SH-SY5Y (cell line): ENCODE measurements around the gene RPS27L.

Experiments used
- GATA2 ChIP-seq: IDR thresholded peaks from 2 replicates; pipeline ENCODE4 v1.6.1; 2011; ENCODE audit warnings: mild to moderate bottlenecking, low read depth, low read length
- GATA3 ChIP-seq: IDR thresholded peaks from 2 replicates; pipeline ENCODE4 v1.6.1; 2011; ENCODE audit warnings: low read depth, mild to moderate bottlenecking, low read length, moderate library complexity

Gene RPS27L

DNA sequence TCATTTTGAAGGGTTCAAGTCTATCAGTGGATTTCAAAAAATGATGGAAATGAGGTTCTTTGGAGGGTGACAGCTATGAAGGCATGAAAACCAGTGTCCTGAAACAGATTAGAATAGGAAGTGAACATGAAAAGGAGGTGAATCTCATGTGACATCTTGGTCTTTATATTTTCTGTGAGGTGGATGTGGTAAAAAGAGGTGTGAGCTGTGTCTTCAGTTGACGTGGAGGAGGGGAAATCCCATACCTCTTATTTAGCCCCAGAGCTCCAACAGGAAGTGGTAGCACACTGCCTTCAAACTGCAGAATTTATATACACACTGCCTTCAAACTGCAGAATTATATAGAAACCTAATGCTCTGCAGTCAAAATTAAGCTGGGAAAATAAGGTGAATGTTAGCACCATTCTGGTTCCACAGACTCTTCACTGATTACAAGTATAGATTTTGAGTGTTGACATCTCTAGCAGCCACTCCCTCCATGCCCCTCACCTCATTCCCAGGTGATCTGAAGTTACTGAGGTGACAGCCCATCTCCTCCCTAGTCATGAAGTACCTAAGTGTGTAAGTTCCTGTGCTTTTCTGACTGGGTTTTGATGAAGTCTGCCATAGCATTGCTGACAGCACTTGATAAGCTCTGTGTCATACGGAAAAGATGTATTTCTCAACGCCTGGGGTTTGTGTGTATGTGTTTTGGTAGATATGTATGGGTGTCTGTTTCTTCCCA is 34.8 kb upstream of the RPS27L start:
- TF ChIP-seq GATA2 (no peak), GATA3 (no peak)

DNA sequence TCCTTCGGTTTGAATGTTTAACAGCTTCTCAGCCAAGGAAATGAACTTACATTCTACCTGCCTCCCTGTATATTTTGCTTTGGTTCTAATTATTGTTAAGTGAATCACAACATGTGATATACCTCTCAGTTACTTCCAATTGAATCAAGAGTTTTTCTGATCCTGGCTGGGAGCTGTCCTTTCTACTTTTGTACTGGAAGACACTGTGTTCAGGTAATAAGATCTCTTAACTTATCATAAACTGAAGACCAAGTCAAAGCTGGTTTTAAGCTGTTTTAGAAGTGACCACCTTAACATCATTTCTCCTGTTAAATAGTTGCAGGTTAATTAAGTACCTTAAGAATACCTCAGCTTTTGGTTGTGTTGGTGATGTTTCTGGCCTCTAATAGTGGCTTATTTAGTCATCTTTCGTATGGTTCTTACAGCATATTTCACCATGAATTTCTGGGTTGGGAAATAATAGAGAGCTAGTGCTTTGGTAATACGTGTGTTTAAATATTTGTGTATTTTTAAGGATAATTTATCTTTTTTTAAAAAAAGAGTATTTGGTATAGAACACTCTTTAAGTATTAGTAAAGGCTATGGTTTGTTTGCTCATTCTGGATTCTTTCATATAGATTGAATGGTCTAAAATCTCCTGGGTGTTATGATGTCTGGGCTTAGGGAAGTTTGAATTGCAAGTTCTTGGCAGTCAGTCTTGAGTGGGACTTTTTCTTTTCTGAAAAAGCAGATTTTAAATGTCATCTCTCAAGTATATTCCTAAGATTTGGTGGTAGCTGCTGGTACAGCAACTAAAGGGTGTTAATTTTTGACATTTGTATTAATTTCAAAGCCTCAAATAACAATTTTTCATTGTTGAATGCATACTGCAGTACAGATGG is 33.7 kb upstream of the RPS27L start:
- TF ChIP-seq GATA2 (no peak), GATA3 (no peak)

DNA sequence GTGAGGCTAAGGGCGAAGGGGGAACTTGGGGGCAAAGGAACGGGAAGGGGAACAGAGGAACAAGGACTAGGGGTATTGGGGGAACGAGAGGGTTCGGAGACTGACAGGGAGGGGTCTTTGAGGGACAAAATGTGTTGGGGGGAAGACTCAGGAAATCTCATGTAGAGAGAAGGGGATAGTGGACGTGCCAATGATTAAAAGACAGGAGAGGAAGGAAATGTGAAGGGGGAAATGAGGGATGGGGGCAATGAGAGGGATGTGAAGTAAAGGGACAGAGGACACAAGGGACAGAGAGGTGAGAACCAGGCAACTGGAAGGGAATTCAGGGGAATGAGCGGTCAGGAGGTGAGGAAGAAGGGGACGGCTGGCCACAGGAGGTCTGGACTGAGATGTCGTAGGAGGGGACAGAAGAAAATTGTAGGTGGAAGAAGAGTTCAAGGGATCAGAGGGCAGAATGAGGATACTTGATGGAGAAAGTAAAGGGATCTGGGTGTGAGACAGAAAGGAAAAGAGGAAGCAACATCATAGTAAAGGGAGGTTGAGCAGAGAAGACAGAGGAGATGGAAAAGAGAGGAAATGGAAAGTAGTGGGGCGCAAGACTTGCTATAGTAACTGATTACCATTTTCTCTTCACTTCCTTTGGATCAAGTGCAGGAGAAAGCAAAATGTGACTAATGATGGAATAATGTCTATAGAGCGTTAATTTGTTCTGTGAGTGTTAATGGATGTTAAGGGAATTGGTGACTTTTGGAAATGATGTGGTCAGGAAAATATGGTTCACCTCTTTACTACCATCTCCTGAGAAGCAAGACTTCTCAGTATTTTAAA is 32.9 kb upstream of the RPS27L start:
- TF ChIP-seq GATA3 (no peak), GATA2 (no peak)

DNA sequence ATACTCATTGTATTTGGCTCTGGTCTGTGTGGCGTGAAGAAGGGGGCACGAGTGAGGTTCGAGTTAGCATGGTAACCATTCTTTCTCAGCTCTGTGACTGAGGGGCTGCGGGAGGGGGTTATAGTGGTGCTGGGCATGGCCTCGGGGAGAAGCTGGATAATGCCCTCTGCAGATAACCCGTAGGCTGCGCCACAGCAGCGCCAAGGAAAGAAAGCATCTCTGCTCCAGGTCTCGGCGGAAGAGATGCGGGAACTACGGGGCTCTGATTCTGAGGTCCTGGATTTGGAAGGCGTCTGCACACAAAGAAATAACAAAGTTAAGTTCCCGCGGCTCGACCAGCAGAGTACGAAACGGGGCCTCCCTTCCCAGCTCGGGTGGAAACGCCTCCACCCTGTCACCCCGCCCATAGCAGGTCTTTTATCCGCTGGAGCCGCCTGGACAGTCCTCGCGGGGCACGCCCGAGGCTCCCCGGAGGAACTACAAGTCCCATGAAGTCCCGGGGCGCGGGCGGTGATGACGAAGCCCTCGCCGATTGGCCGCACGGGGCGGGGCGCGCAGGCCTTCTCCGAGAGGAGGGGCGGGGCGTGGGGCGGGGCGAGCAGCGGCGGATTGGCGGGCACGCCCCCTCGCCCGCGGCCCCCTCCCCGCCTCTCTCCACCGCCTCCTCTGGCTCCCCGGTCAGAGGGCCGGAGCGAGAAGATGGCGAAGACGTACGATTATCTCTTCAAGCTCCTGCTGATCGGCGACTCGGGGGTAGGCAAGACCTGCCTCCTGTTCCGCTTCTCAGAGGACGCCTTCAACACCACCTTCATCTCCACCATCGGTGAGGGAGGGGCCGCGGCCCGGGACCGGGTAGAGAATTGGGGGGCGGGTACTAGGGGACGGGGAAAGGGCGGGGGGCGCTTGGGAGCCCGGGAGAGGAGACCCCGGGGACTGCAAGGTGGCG is 31.9 kb upstream of the RPS27L start, which contains the start of gene RAB8B:
TSS of gene RAB8B (plus strand) at position 681 of the 946 bp plus-strand sequence. CDS start at position 700, 19 bp downstream.
- no peak for TF ChIP-seq GATA2
- no peak for TF ChIP-seq GATA3

DNA sequence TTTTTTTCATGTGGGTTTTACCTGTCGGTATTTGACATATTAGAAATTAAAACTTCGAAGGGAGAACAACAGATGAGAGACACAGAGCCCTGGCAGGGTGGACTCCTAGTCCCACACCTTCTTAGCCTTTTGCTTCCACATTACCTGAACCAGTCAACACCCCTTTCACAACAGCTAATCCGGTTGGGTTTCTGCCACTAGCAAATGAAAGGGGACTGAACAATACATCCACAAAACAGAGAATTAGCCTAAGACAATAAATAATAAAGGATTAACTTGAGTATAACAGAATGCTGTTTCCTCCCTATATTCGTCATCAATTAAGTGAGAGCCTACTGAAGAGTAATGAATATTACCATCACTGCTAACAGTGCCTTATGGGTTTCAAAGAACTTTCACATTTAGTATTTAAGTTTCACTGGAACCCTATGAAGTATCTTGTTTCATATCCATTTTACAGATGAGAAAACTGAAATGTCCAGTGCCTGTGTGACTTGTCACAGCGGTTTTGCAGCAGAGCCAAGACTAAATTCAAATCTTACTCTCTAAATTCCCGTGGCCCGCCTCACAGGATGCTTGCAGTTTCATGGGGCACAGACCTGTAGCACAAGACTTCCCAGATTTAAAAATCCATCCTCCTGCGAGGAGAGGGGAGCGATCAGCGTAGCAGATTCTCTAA is 31.1 kb upstream of the RPS27L start:
- TF ChIP-seq GATA3: no peak
- TF ChIP-seq GATA2: no peak

DNA sequence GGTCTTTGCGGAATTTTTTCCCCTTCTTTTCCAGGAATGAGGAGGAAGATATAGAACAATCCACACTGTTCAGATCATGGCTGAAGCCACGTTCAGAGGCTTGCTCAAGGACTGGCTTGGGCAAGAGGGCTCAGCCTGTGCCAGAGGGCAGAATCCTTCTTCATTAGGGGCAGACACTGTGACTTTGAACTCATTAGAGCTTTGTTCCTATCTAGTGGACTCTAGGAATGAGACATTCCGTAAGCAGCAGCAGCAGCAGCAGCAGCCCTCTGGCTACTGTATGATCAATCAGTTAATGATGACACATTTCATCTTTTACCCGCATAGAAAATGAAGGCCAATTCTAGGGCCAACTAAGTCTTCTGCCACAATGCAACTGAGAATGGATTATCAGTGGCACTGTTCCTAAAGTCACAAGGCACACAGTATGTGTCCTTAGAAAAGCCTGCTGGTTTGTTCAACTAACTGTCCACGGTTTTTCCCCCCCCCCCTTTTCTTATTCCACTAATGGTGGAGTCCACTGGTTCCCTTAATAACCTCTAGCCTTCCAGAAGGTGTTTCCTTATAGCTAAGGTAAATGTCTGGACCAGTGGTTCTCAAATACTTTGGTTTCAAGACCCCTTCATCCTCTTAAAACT is 30.4 kb upstream of the RPS27L start:
- TF ChIP-seq GATA3 (no peak), GATA2 (no peak)

DNA sequence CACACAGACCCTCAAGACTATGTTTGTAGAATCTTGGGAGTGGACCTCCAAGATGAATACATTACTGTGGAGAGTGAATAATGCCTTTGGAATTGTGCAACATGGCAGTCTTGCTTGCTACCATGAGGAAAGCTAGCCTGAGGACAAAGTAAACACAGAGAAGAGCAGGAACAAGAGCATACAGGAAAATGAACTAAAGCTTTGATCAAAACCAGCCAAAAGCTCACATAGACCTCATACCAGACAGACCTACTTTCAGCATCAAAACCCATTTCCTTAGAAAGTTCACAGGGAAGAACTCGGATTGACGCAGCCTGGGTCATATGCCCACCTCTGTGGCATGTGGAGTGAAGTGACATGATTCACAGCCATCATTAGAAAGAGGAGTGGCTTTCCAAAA is 28.8 kb upstream of the RPS27L start:
- TF ChIP-seq GATA2 (no peak), GATA3 (no peak)

DNA sequence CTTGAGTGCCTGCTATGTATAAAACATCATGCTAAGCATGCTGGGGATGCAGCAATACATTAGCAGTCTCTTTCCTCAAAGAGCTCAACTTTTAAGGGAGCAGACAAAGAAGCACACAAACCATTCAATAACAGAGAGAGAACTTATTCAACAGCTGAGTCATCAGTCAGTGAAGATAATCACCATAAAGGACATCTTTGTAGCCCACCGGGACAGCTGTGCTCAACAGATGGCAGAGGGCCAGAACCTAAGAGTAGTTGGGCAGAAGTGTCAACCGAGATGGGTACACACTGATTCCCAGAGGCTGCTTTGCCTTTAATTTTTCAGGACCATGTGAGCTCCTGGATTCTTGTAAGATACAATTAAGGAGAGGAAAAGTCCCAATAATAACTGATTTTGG is 27.9 kb upstream of the RPS27L start:
- TF ChIP-seq GATA2 (no peak), GATA3 (no peak)

DNA sequence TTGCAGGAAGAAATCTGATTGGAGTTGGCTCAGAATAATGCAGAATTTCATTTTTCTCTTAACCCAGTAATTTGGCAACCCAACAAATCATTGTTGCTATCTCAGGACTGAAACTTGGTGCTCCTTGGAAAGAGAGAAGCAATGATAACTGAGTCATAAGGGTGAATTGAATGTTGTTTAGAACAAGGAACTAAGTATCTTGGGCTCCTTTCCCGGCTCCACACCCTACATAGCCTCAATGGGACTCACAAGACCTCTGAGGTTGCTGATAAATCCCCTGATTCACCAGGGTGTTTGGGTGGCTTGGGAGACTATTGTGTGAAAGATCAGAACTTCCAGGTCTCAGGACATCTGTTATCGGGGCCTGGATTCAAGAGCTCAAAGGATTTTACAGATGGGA is 24.4 kb upstream of the RPS27L start:
- TF ChIP-seq GATA2 (no peak), GATA3 (no peak)

DNA sequence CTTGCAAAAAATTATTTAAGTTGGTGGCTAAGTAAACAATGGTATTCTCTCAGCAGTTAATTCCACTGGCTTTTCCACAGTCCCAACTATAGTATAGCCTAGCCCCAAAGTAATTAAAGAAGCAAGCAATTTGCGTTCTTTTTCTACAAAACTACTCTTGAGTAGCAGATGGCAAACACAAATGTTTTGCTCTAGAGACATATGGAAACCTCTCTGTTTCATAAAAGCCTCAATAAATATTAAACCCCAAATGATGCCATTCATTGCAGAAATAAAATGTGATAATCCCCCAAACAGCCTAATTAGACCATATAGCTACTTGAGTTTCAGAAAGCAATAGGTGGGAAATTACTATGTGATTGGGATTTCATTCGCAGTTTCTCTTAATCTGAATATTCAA is 23.5 kb upstream of the RPS27L start:
- TF ChIP-seq GATA3: no peak

DNA sequence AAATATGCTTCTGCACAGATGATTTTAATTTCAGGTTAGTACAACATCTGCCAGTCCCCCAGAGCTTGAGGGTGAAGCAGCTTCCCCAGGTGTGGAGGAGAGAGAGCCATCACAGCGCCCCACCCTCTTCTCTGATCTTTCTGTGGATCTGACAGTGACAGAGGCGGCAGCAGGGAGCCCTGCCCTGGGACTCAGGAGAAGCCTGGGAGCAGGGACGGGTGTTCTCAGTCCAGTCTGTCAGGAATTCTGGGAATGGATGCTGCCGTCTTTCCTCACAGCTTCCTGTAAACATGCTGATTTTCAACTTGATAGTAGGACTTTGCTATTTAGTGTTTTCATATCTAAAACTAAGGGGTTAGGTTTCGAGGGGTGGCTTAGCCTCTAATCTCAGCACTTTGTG is 20.8 kb upstream of the RPS27L start:
- TF ChIP-seq GATA2: no peak
- TF ChIP-seq GATA3: no peak

DNA sequence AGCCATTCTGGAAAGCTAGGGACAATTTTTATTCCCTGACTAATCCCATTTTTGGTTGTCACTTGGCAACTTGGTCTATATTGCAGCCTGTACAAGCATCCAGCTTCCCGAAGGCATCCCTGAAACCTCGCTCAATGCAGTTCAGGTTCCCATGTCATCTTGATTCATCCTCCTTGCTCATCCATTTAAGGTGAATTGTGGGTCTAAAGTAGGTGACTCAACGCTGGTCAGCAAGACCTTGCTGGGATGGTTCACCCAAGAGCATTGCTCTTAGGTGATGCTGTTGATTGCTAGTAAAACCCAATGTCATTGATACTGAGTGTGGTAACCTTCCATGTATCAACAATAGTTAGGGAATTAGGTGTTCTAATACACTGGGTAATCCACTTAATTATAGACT is 19.0 kb upstream of the RPS27L start:
- TF ChIP-seq GATA2: no peak
- TF ChIP-seq GATA3: no peak
